Activated naive CD4-positive, alpha-beta T cell treated with anti-CD3 and anti-CD28 coated beads, Interleukin-2, amount 50 U/mL, for 72 hours (primary cell): ENCODE results near the gene IGSF9. TPM values are rescaled to one million over a fixed set of nuclear protein-coding genes. Genes with fewer than 3 reads are reported as not detected.
A peak's percentile ranks its signal among the peaks of the same experiment; 100 is the strongest.
"Not testable (repeated sequence)": the region's sequence is repeated elsewhere in the genome, so short reads cannot be mapped to it uniquely, and the experiment has no call there.

Experiments used
- ATAC-seq, 2 donors: fragments of 150-1000 bp; cut with Tn5 transposase; 2 replicates each; pipeline ENCODE4 v1.10.0; 2021; ENCODE audit warnings: mild to moderate bottlenecking in 2 of 2, moderate library complexity in 2 of 2
- DNase-seq, 2 donors: peaks; one replicate each; pipeline ENCODE4 v3.0.0; 2021 to 2022; ENCODE audit warnings: low spot score in 2 of 2
- H3K27ac Mint-ChIP-seq, 2 donors: one replicate each; pipeline ENCODE4 v1.8.0; 2022; ENCODE audit warnings: mild to moderate bottlenecking in 2 of 2, mixed read lengths in 2 of 2
- H3K36me3 Mint-ChIP-seq, 2 donors: one replicate each; pipeline ENCODE4 v1.8.0; 2022; ENCODE audit warnings: mixed read lengths in 2 of 2
- H3K9me3 Mint-ChIP-seq, 2 donors: one replicate each; pipeline ENCODE4 v1.8.0; 2022; ENCODE audit warnings: mixed read lengths in 2 of 2
- total RNA-seq, 2 donors: library from RNA; stranded (reverse); gene quantifications; one replicate each; pipeline ENCODE4 v1.2.3, GENCODE V29; 2022

Gene IGSF9
- total RNA-seq, 2 donors from 2014 or later: not detected

DNA sequence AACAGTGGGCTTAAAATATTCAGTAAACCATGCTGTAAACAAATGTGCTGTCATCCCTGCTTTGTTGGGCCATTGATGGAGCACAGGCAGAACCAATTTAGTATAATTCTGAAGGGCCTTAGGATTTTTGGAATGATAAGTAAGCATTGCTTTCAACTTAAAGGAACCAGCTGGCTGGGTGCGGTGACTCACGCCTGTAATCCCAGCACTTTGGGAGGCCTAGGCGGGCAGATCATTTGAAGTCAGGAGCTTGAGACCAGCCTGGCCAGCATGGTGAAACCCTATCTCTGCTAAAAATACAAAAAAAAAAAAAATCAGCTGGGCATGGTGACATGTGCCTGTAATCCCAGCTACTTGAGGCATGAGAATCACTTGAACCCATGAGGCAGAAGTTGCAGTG is 41.4 kb downstream of the IGSF9 start:
- H3K36me3 Mint-ChIP-seq, H3K27ac Mint-ChIP-seq, ATAC-seq, DNase-seq, H3K9me3 Mint-ChIP-seq: not testable (repeated sequence)

DNA sequence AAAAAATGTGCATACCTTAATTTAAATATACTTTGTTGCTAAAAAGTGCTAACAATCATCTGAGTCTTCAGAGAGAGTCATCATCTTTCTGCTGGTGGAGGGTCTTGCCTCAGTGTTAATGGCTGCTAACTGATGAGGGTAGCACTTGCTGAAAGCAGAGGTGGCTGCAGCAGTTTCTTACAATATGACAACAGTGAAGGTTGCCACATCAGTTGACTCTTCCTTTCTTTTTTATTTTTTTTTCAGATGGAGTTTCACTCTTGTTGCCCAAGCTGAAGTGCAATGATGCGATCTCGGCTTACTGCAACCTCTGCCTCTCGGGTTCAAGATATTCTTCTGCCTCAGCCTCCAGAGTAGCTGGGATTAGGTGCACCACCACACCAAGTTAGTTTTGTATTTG is 42.9 kb downstream of the IGSF9 start:
- ATAC-seq: no peak
- H3K36me3 Mint-ChIP-seq: no peaks in the 10 kb centered on the region
- H3K27ac Mint-ChIP-seq: no peak overlapping the region
- DNase-seq: no peak
- no peaks in the 10 kb centered on the region for H3K9me3 Mint-ChIP-seq

DNA sequence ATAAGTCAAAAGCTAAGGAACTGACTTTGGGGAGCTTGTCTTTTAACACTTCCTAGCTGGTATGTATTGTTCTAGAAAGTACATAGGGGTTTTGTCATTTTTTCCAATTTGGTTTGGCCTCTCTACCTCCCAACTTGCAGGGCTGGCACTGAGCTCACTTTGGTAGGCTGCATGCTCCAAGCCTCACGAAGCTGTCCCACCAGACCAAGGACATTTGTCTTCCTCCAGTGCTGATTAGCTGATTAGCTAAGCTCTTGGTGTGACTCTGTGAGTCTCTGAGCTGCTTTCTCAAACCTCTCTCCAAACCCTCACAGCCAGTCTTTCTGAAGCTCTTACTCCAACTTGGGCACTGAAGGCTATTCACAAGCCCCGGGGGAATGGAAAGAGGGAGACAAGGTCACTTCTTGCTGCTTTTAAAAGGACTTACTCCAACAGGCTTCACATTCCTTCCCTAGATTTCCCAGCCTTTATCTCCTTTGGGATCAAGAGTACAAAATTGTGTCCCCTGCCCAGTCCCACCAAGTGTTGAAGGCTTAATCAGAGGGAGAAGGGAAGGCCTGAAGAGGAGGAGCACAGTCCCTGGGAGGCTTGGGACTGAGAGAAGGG is 44.6 kb downstream of the IGSF9 start:
- no peak for ATAC-seq
- no peaks in the 10 kb centered on the region for H3K9me3 Mint-ChIP-seq
- DNase-seq: no peak
- H3K27ac Mint-ChIP-seq: peak overlapping the region in 1 of 2 donors; percentile 32
- H3K36me3 Mint-ChIP-seq: no peaks in the 10 kb centered on the region

DNA sequence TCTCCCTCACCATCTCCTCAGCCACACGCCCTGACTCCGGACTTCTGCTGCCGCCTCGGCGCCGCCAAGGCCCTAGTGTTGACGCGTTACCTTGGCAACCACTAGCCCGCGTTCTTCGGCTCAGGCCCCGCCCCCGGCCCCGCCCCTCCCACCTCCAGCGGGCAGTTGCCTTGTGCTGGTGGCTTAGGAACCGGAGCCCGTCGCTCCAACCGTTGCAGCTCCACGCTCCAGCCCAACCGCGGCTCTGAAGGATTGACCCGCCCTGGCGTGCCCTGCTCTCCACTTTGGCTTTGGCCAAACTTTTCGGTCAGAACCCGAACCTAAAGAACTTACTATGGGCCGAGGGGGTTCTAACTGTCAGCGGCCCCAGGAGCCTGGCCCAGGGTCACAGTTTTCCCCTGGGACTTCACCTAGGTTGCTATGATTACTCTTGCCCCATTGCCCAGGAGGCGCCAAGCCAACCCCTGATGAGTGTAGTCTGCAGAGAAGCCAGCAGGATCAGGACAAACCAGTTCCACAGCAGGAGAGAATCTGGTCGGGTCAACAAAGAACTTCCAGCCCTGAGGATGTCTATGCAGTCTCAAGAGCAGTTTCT is 45.2 kb downstream of the IGSF9 start, which contains the start of gene CFAP45:
Gene CFAP45, minus strand, starts transcription at position 80 of the 595 bp plus-strand sequence. Its CDS starts 67 bp downstream, at position 13.
- Mint-ChIP-seq H3K36me3 (no peaks in the 10 kb centered on the region), H3K27ac (peak within 1 kb of the TSS in 1 of 2 donors; percentile 32), H3K9me3 (no peaks in the 10 kb centered on the region)
- ATAC-seq (peak in 1 of 2 donors; percentile 58), DNase-seq (no peak)

DNA sequence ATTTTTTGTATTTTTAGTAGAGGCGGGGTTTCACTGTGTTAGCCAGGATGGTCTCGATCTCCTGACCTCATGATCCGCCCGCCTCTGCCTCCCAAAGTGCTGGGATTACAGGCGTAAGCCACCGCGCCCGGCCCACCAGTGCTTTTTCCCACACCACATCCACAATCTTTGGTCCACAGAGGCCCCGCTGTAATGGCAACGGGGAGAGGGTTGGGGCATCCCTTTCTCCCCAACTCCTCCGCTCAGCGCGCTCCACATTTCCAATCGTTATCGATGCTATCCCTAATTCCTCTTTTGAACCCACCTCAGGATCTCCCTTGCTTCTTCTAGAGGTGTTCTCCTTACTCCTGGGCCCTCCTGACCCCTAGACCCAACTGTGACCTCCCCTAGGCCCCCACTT is 45.8 kb downstream of the IGSF9 start:
- DNase-seq, ATAC-seq, H3K9me3 Mint-ChIP-seq, H3K27ac Mint-ChIP-seq, H3K36me3 Mint-ChIP-seq: not testable (repeated sequence)

DNA sequence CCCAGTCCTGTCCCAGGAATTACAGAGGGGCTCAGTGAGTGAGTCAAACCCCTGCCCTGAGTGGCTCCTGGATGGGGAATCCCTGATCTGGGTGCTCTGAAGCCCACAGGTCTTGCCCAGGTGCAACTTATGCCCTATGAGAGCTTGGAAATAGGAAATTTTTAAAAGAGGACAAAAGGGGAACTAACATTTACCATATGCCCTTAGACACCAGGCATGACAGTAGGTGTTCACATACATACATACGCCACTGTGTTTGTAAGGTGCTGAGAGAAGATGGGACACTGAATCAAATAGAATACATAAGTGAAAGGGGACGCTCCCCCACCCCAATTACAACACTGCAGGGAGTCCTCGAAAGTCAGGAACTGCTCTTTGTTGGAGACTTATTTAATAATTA is 46.9 kb downstream of the IGSF9 start:
- Mint-ChIP-seq H3K27ac (no peak overlapping the region), H3K36me3 (no peaks in the 10 kb centered on the region), H3K9me3 (no peaks in the 10 kb centered on the region)
- no peak for ATAC-seq
- no peak for DNase-seq

DNA sequence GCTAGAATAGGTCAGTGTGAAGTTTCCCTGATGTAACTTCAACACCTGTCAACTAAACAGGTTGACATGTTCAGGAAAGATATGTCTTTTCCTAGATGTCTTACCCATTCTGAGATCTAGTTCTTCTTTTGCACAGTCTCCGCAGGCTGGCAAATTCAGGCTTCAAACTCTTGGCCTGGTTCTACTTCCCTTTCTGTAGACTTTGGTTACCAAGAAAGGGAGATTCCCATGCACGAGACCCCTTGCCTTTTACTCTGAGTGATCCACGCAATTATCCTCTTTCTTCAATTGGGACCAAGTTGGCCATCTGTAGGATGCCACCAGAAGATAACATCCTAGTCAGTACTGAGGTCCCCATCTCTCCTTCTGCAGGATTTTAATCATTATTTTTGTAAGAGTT is 47.5 kb downstream of the IGSF9 start:
- no peak overlapping the region for H3K27ac Mint-ChIP-seq
- no peak for ATAC-seq
- no peaks in the 10 kb centered on the region for H3K36me3 Mint-ChIP-seq
- DNase-seq: no peak
- H3K9me3 Mint-ChIP-seq: no peaks in the 10 kb centered on the region

DNA sequence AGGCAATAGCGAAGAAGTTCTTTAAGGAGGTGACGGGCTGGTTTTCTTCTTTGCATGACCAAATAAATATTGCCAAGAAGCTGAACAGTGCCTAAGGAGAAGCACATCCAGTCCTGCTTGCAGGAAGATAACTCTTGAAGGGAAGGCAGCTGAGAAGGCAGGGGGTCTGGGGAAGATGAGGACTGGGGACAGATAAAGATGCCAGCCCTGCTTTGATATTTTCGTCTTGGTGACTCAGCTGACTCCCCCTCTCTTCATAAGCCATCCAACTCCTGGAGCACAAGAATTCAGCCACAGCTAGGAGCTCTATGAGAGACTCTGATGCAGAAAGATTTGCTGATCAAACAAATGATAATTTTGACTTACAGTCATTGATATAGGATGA is 48.9 kb downstream of the IGSF9 start:
- H3K36me3 Mint-ChIP-seq: no peaks in the 10 kb centered on the region
- no peaks in the 10 kb centered on the region for H3K9me3 Mint-ChIP-seq
- DNase-seq: no peak
- ATAC-seq: no peak
- H3K27ac Mint-ChIP-seq: no peak overlapping the region

DNA sequence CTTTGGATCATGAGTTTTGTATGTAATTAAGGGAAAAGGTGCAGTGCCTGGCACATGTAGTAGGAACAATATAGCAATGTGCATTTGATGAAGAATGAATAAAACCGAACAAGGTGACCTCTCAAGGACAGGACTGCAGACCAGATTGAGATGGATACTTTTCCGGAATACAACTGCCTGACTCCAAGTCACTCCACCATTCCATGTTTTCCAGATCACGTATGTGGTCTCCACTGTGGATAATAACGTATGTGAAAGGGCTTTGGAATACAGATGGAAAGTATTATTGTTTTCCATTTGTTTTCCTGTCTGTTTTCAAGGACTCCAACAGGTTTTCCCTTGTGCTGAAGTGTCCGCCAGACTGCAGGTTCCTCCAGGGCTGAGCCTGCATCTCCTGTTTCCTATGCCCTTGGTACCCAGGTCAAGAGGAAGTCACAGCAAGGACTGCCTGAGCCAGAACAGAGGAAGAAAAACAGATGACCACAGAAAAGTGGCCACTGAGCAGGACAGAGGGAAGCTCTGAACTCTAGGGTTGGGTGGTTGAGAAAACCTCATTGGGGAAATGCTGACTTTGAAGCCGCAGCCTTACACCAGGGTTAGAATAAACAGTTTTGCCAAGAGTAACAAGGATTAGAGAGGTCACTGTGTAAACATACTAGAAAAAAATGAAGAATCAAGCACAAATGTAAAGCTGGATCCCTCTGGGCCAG is 49.4 kb downstream of the IGSF9 start:
- Mint-ChIP-seq H3K36me3 (no peaks in the 10 kb centered on the region), H3K9me3 (no peaks in the 10 kb centered on the region), H3K27ac (no peak overlapping the region)
- DNase-seq: no peak
- ATAC-seq: no peak

DNA sequence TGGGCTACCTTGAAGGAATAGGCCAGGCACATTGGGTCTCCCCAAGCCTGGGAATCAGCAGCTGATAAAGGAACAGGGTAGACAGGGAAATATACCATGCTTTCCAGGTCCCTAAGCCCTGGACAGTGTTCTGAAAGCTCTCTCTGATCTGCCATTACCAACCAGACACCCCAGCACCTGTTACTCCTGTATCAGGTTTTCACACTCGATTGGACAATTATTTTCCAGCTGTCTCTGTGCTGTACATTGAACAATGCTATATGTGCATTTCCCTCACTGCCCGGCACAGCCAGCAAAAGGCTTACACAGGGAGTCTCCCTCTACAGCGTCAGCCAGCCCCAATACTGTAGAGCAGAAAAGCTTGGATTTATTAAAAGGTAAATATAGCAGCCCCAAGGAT is 50.1 kb downstream of the IGSF9 start:
- peak overlapping the region in 1 of 2 donors; percentile 8 for H3K27ac Mint-ChIP-seq
- no peaks in the 10 kb centered on the region for H3K36me3 Mint-ChIP-seq
- no peaks in the 10 kb centered on the region for H3K9me3 Mint-ChIP-seq
- DNase-seq: no peak
- no peak for ATAC-seq

DNA sequence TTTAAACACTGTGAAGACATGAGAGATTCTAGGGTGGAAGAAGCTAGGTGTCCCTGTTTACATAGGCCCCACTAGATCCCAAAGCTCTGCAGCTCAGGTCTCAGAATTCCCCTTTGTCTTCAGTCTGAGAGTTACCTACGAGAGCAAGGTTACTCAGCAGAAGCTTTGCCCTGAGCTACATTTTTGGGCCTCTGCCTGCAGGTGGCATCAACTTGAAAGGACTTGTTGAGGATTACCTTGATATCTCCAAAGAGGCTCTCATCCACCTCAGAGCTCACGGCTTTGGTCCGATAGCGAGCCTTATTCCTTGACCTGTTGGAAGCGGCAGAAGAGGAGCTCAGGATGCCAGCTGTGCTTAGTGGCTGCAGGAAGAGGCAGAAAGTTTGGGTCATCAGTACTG is 52.5 kb downstream of the IGSF9 start:
- ATAC-seq: no peak
- Mint-ChIP-seq H3K9me3 (no peaks in the 10 kb centered on the region), H3K27ac (no peak overlapping the region), H3K36me3 (no peaks in the 10 kb centered on the region)
- no peak for DNase-seq

DNA sequence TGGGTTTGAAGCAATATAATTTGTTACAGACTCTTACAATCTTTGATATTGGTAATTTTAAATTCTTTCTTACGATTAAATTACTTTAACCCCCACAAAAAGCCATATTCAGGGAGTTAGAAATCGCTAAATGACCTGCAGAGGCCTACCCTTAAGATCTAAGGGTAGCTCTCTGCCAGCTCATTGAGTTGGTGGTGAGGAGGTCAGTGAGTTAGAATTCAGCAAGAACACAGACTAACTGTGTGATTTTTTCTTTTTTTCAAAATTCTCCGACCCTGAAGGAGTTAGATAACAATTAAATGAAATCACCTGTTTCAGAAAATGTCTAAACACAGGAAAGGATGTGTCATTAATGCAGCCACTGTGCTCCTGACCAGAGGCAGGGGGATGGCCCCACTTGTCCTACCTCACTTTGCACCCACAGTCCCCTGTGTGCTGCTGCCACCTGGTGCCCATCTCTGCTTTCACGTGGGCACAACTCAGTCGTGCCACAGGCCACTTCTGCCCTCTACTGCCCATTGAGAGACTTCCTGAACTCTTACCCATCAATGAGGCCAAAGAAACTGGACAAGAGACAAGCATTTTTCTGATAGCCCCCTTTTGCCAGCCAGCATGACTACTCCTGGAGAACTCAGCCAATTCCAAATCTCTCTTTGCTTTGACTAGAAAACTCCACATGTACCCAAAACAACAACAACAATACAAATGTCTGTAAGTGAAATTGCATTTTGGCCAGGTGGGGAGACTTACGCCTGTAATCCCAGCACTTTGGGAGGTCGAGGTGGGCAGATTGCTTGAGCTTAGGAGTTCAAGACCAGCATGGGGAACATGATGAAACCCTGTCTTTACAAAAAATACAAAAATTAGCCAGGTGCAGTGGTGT is 53.9 kb downstream of the IGSF9 start:
- Mint-ChIP-seq H3K36me3 (no peaks in the 10 kb centered on the region), H3K9me3 (no peaks in the 10 kb centered on the region), H3K27ac (peak overlapping the region; percentile 23 to 54)
- ATAC-seq (peak; percentile 99), DNase-seq (peak; percentile 71 to 82)

DNA sequence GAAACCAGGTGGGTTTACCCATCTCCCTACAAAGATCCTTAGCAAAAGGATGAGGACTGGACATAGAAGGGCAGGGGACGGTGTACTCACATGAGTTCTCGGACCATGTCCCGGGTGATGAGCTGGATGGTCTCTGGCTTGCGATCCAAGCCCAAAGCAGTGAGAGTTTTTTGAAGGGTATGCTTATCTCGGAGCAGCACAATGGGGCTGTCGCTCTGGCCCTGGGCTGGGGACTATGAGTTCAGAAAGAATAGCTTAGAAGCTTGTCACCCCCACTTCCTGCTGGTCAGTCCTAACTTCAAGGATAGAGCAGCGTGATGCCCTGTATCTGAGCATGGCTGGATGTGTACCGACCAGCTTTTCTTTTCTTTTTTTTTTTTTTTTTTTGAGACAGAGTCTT is 55.0 kb downstream of the IGSF9 start:
- ATAC-seq: no peak

DNA sequence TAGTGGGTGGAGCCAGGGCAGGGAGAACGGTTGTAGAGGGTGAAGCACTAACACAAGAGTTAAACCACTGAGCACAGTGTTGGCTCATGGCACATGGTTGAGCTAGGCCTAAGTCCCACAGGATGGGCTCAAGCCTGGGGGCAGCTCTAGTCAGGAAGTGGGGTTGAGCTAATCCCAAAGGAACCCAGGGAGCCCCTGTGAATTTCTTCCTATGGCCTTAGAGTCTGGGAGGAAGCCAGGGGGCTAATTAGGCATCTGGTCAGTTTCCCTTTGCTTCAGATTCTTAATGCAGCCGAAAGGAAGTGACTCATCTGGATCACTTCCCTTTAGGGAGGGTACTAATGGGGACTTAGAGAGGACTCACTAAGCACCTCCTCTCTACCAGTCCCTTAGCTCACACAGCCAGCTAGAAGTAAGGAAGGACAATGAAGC is 55.6 kb downstream of the IGSF9 start:
- Mint-ChIP-seq H3K27ac (peak overlapping the region in 1 of 2 donors; percentile 28), H3K36me3 (no peaks in the 10 kb centered on the region), H3K9me3 (no peaks in the 10 kb centered on the region)
- no peak for ATAC-seq
- DNase-seq: no peak

More for the DNA sequence above, 55.0 kb downstream of the IGSF9 start:
- no peaks in the 10 kb centered on the region for H3K9me3 Mint-ChIP-seq
- H3K27ac Mint-ChIP-seq: peak overlapping the region in 1 of 2 donors; percentile 28
- H3K36me3 Mint-ChIP-seq: no peaks in the 10 kb centered on the region
- no peak for DNase-seq

DNA sequence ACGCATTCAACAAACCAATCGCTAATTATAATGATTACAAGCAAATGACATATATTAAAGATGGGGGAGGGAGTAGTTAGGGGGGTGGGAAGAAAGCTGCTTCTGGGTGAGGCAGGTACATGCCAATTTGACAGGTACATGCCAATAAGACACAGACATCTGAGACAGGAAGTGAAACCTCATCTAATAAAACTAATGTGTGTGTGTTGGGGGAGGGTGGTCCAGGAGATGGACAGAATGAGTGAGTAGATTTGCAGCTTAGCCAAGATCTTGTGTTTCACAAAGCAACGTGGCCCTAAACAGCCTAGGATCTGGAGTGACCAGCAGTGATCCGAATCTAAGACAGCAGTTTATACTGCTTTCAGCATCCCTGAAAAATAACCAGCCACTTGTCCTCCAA is 56.2 kb downstream of the IGSF9 start:
- DNase-seq (no peak), ATAC-seq (no peak)
- no peaks in the 10 kb centered on the region for H3K9me3 Mint-ChIP-seq
- H3K27ac Mint-ChIP-seq: peak overlapping the region in 1 of 2 donors; percentile 28
- H3K36me3 Mint-ChIP-seq: no peaks in the 10 kb centered on the region

DNA sequence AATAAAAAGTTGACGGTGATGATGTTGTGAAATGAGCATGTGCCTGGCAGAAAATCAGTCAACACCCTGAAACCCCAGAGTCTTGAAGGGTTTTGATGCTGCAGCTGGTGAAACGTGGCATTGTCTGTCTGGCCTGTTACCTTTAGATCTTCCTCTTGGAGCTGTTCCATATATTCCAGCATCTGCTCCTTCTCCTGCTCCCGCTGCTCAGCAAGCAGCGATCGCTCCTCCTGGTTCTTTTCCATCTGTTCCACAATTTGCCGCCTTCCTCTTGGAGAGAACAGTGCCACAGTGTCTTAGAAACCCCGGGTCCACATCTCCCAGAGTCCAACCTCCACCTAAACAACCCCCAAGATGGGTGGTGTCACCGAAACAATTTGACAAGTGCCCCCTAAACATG is 61.1 kb downstream of the IGSF9 start:
- ATAC-seq (no peak), DNase-seq (no peak)
- Mint-ChIP-seq H3K36me3 (no peaks in the 10 kb centered on the region), H3K27ac (no peak overlapping the region), H3K9me3 (no peaks in the 10 kb centered on the region)

DNA sequence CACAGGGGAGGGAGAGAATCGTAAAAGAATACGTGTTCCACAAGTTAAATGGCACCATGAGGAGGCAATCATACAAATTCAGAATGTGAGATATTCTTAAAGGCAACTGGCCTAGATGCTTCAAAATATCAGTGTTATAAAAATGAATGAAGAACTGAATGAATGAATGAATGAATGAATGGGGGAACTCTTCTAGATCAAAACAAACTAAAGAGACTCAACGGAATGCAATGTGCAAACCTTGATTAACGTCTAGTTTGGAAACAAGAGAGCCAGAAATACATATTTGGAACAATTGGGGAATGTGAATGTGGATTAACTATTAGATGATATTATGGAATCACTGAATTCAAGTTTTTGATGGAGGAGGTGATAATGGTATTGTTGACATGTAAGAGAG is 62.3 kb downstream of the IGSF9 start:
- DNase-seq (no peak), ATAC-seq (no peak)
- H3K36me3 Mint-ChIP-seq: no peaks in the 10 kb centered on the region
- no peak overlapping the region for H3K27ac Mint-ChIP-seq
- no peaks in the 10 kb centered on the region for H3K9me3 Mint-ChIP-seq
